ENCODE results near the gene PPCDC.

GRCh38 chr15:75056036-75056435 lies 32.6 kb downstream of the PPCDC start:
- TF ChIP-seq ZNF274 (IDR thresholded peaks at IDR 0.05; ENCODE audit: low read depth, low read length): no peak
- TF ChIP-seq SUZ12 (IDR thresholded peaks at IDR 0.05; ENCODE audit: extremely low read depth, insufficient read depth, insufficient read length): no peak
- no peak for TF ChIP-seq YY1 (IDR thresholded peaks at IDR 0.05; ENCODE audit: insufficient read depth, insufficient read length)
